HG03045 (cell line): ENCODE results near the gene SNX9.

Source experiments
- ATAC-seq: cut with Tn5 transposase; IDR thresholded peaks from one replicate; pipeline ENCODE4 v1.9.1; 2021; ENCODE audit warnings: mild to moderate bottlenecking, moderate library complexity; ENCODE audit not compliant: unreplicated experiment

SNX9 gene

GRCh38 chr6:157974341-157974894 lies 151.4 kb downstream of the SNX9 start:
- ATAC-seq = no peak

DNA sequence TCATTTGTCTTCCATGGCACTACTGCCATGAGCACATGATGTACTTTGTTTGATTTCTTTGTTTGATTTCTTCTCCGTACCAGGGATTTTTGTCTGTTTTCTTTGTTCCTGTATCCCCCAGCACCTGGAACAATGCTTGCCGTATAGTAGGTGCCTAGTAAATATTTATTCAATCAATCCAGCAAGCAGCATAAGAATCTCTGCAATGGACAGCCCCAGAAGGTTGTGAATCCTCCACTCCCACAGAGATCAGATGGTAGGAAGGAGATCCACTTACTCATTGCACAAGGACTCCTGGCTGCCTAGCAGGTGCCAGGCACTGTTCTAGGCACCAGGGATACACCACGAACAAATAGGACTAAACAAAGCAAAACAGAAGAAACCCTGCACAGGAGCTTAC lies 151.9 kb downstream of the SNX9 start:
- no peak for ATAC-seq

GRCh38 chr6:157975456-157975855 lies 152.4 kb downstream of the SNX9 start:
- ATAC-seq = no peak

DNA sequence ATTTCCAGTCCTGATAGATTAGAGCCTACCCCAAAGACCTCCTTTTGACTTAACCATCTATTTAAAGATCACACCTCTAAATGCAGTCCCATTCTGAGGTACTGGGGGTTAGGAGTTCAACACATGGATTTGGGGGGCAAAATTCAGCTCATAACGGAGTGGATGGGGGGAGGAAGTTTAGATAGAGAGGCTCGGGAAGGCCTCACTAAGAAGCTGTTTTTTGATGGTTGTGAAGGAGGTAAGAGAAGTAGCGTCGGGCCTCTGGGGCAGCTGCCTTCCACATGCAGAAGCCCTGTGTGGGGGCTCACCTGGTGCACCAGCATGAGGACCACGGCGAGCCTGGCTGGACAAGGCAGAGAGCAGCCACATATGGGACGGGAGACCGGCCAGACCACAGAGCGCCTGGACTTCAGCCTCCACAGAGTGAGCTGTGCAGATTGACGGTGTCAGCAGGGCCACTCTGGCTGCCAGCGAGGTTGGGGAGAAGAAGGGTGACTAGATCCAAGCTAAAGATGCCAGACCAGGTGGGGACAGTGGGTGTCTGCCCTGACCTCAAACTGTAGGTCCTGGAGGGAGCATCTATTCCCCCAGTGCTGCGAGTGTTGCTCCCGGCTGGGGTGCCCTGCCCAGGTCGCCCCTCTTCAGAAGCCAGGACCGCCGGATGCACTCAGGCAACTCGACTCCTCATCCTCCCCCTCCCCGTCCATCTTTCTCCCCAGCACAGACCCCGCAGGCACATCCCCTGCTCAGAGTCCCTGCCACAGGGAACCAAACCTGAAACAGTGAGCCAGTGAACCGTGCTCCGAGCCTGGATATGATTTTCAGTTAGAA lies 153.5 kb downstream of the SNX9 start:
- ATAC-seq = no peak

- no peak for ATAC-seq
These were observed 154.2 kb downstream of the SNX9 start for GRCh38 chr6:157977176-157977804.

DNA sequence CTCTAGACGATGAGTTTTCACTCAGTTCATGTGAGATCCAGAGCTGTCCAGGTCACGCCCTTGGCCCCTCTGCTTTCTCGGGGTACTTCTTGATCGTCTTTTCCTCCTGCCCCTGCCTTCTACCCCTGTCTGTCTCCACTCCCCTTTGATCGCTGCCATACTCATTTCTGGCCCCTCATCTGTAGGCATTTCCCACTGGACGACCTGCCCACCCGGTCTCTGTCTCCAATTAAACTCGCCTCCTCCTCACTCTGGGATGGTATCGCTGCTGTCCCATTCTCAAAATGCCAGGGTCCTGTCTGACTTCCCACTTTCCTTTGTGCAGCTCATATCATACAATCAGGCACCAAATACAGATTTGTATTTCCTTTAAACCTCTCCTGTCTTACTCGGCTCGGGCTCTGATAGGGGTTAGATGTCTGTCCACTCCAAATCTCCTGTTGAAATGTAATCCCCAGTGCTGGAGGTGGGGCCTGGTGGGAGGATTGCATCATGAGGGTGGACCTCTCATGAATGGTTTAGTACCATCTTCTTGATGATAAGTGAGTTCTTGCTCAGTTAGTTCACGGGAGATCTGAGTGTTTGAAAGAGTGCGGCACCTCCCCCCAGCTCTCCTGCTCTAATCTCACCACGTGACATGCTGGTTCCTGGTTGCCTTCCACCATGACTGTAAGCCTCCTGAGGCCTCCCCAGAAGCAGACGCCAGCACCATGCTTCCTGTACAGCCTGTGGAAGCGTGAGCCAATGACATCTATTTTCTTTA lies 155.2 kb downstream of the SNX9 start:
- ATAC-seq = no peak

DNA sequence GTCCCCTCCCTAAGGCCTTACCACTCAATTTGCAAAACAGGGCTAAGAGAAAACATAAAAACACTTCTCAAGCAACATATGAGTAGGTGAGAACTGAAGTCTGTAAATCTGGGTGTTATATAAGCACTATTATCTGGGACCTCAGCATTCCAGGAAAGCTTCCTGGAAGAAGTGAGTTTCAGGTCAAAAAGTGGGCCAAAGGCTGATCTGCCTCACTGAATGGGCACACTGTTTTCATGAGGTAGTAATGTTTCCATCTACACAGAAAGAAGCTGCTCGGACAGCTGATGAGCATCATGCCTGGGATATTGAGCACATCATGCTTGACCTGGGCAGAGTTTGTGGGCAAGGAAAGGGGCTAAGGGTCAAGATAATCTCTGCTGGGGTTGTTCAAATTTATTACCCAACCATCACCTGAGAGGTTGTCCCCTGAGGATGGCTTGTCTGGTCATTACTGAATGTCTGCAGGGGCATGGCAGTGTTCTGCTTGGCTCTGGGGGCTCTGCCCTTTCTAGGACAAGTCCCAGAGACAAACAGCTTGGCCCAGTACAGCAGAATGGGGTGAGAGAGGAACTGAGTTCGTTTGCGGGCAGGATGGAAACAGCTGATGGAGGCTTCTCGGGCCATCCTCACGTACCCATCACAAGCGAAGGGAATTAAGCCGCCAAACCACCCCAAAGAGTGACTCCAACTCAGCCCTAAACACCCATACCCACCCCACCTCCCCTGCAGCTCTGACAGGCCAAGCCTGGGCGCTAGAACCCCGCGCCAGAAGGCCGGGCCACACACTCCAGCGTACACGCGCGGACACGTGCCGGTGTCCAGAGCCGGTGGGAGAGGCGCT lies 157.5 kb downstream of the SNX9 start:
- peak; percentile 15 for ATAC-seq

DNA sequence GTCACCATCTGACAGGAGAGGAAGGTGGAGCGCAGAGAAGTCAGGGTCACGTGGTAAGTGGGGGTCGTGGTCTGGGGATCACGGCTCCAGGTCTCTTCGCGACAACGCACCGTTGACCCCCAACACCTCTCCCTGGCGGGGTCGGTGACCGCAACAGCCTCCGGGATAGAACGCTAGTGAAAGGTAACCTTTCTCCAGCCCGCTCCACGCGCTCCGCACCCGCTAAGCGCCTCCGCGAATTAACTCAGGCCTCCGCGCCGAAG lies 158.0 kb downstream of the SNX9 start:
- ATAC-seq = no peak

DNA sequence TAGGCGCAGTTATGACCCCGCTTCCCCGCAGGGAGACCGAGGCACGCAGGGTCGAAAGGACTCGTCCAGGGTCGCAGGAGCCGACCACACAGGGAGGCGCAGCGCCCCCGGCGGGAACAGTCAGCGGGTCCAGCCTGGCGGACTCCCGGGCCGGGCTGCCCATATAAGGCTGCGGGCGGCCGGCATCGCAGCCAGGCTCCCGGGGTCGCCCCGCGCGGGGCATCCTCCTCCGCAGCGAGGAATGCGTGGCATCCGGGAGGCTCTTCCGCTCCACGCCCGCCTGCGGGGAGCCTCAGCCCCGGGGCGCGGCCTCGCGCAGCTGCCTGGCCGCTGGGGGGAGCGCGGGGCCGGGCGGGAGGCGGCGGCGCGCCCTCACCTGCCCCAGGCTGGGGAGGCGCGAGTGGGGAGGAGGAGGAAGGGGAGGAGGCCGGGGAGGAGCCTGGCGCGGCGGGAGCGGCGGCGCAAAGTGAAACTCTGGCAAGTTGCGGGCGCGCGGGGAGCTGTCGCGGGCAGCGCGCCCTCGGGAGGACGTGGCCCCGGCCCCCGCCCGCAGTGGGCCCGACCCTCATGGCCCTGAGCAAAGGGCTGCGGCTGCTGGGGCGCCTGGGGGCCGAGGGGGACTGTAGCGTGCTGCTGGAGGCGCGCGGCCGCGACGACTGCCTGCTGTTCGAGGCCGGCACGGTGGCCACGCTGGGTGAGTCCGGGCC lies 158.5 kb downstream of the SNX9 start, which contains the start of gene SYNJ2:
SYNJ2 (plus strand) TSS at position 469 of the 707 bp plus-strand sequence; CDS start at position 568, 99 bp downstream.
- ATAC-seq = peak; percentile 77

- peak; percentile 23 for ATAC-seq
These were observed 159.1 kb downstream of the SNX9 start for GRCh38 chr6:157982102-157982562.

GRCh38 chr6:157982563-157983405 lies 159.7 kb downstream of the SNX9 start:
- no peak for ATAC-seq

DNA sequence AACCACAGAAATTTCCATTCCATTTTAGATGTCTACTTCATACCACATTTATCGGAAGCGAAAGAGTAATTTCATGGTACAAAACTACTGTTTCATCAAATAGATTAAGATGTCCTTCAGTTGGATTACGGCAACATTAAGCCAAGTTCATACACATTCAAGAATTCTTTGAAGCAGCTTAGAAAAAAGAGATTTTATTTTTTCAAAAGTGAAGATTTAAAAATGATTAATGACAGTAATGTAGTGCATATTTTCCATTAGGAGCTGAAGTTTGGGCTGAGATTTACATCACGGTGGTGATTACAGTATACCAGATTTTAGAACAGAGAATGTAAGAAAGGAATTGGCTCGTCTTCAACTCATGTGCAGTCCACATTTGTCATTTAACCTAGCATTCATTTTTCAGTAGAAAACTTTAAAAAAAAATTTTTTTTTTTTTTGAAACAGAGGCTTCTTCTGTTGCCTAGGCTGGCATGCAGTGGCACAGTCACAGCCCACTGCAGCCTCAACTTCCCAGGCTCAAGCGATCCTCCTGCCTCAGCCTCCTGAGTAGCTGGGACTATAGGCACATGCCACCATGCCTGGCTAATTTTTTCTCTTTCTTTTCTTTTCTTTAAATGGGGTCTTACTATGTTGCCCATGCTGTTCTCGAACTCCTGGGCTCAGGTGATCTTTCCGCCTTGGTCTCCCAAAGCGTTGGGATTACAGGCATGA lies 160.5 kb downstream of the SNX9 start:
- no peak for ATAC-seq

- ATAC-seq = no peak
These were observed 161.1 kb downstream of the SNX9 start for GRCh38 chr6:157984128-157984527.

DNA sequence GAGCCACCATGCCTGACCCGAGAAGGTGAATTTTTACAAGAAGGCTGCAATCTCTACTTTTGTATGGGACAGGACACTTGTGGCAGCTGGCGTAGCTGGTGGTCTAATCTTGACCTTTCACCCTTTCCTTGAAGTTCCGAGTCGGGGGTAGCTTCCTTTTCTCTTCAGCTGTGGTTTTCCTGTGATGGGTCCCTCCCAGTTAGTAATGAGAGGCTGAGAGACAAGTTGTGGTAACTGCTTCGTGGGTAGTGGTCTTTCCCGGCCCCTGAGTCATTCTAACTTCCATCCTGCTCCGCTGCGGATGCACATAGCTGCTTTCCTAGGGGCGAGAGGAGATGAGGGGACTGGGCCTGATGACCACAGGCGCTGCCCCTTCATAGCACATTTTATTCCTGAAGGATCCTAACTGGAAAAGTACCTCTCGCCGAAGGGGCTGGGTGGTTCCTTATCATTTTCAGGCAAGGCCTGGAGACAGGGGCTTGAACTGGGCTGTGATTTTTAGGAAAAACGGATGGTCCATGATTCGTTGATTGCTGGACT lies 161.7 kb downstream of the SNX9 start:
- no peak for ATAC-seq

- ATAC-seq = no peak
These were observed 162.5 kb downstream of the SNX9 start for GRCh38 chr6:157985378-157986155.

DNA sequence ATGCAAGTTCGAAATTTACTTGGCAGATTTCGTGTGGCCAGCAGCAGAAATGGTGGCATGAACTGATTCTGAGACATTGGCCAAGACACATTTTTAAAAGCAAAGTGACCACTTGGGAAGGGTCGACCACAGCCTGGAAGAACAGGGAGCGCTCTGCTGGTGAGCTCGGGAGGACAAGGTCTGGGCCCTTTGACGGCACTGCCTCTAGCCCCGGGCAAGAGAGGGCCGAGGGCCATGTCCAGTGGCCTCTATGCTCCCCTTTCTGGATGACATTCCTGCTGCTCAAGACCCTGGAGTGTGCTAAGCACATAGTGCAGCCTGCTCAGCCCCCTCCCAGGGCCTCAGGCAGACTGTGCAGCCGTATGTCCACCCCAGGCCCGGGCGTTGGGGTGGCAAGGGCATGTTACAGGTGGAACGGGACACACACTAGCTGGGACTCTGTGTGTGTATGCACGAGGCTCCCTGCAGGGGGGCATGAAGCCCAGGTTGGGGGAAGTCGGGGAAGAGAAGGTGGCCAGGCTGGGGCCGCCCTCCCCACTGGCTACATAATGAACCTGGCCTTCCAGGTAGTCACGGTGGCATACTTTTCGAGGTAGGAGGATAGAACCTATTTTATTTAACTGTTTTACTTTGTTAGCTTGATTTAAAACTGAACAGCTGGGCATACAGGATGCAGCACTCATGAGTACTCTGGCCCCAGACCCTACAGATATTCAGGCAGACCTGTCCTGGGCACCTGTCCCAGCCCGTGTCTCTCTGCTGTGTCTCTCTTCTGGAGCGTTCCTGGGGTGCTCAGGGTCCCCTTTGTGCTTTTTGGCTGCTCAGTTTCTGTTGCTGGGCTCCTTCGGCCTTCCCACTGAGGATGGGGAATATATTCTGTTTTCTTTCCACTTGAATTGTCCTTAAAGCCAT lies 165.0 kb downstream of the SNX9 start:
- no peak for ATAC-seq
